ENCODE results near the gene SLC9A8.

- TF ChIP-seq, protein P1, sequence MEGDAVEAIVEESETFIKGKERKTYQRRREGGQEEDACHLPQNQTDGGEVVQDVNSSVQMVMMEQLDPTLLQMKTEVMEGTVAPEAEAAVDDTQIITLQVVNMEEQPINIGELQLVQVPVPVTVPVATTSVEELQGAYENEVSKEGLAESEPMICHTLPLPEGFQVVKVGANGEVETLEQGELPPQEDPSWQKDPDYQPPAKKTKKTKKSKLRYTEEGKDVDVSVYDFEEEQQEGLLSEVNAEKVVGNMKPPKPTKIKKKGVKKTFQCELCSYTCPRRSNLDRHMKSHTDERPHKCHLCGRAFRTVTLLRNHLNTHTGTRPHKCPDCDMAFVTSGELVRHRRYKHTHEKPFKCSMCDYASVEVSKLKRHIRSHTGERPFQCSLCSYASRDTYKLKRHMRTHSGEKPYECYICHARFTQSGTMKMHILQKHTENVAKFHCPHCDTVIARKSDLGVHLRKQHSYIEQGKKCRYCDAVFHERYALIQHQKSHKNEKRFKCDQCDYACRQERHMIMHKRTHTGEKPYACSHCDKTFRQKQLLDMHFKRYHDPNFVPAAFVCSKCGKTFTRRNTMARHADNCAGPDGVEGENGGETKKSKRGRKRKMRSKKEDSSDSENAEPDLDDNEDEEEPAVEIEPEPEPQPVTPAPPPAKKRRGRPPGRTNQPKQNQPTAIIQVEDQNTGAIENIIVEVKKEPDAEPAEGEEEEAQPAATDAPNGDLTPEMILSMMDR (conservative IDR thresholded peaks at IDR 0.05; ENCODE audit: low read length) = no peak
- TF ChIP-seq EZH2phosphoT487 (IDR thresholded peaks at IDR 0.05; ENCODE audit: borderline replicate concordance, low read depth, low read length) = no peak
Observed at GRCh38 chr20:49819702-49820101, 7.1 kb downstream of the SLC9A8 start.

Measured in OCI-LY7 (cell line).